Natural killer cell treated with Interleukin-12 subunit alpha and Interleukin-12 subunit beta and Interleukin-15 and Interleukin-18, amount 100 ng/mL, for 72 hours (primary cell): ENCODE results near the gene MPIG6B. TPM values are rescaled to one million over a fixed set of nuclear protein-coding genes. Genes with fewer than 3 reads are reported as not detected.
"Not testable (repeated sequence)": the region's sequence is repeated elsewhere in the genome, so short reads cannot be mapped to it uniquely, and the experiment has no call there.

Experiments
- ATAC-seq, 2 donors: fragments of 150-1000 bp; cut with Tn5 transposase in 1 of 2; sonication (Bioruptor Pico), chemical (Tn5 transposase) in 1 of 2; 2 replicates each; pipeline ENCODE4 v1.10.0; 2021
- DNase-seq: peaks from one replicate; pipeline ENCODE4 v3.0.0; 2022; ENCODE audit warnings: low spot score
- H3K27ac Mint-ChIP-seq, 2 donors: 1 replicate in 1 of 2; 2 replicates in 1 of 2; pipeline ENCODE4 v1.8.0; 2022; ENCODE audit warnings: mixed read lengths in 2 of 2, mild to moderate bottlenecking in 1 of 2, moderate library complexity in 1 of 2
- H3K27me3 Mint-ChIP-seq, 2 donors: 1 replicate in 1 of 2; 2 replicates in 1 of 2; pipeline ENCODE4 v1.8.0; 2022; ENCODE audit warnings: mixed read lengths in 2 of 2
- H3K36me3 Mint-ChIP-seq: one replicate; pipeline ENCODE4 v1.8.0; 2022; ENCODE audit warnings: mixed read lengths
- H3K4me1 Mint-ChIP-seq, 2 donors: 1 replicate in 1 of 2; 2 replicates in 1 of 2; pipeline ENCODE4 v1.8.0; 2022; ENCODE audit warnings: low read depth in 2 of 2, mixed read lengths in 2 of 2, mild to moderate bottlenecking in 1 of 2
- H3K4me3 Mint-ChIP-seq: one replicate; pipeline ENCODE4 v1.8.0; 2022; ENCODE audit warnings: mixed read lengths
- H3K9me3 Mint-ChIP-seq: 2 replicates; pipeline ENCODE4 v1.8.0; 2022; ENCODE audit warnings: mixed read lengths
- total RNA-seq, 2 donors: library from RNA; stranded (reverse); gene quantifications; one replicate each; pipeline ENCODE4 v1.2.3, GENCODE V29; 2022

MPIG6B gene
- total RNA-seq, 2 donors from 2014 or later, result 0.21 TPM; not detected in 1

DNA sequence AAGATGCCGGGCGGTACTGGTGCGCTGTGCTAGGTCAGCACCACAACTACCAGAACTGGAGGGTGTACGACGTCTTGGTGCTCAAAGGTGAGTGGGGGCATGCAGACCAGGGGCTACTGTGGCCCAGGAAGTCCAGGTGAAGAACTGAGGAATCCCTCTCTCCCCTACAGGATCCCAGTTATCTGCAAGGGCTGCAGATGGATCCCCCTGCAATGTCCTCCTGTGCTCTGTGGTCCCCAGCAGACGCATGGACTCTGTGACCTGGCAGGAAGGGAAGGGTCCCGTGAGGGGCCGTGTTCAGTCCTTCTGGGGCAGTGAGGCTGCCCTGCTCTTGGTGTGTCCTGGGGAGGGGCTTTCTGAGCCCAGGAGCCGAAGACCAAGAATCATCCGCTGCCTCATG lies 15.5 kb upstream of the MPIG6B start:
- Mint-ChIP-seq H3K27ac (no peak overlapping the region), H3K4me1 (peaks cover 15 to 23% of the 10 kb centered on the region in 2 donors), H3K9me3 (no peaks in the 10 kb centered on the region), H3K27me3 (peaks cover 0 to 2% of the 10 kb centered on the region in 2 donors), H3K4me3 (no peak overlapping the region), H3K36me3 (peaks cover 2% of the 10 kb centered on the region)
- DNase-seq (no peak), ATAC-seq (no peak)

GRCh38 chr6:31708224-31708623 lies 14.9 kb upstream of the MPIG6B start:
- no peak for DNase-seq
- Mint-ChIP-seq H3K27me3 (peaks cover 0 to 2% of the 10 kb centered on the region in 2 donors), H3K9me3 (no peaks in the 10 kb centered on the region), H3K4me3 (no peak overlapping the region), H3K4me1 (peaks cover 15 to 21% of the 10 kb centered on the region in 2 donors), H3K27ac (no peak overlapping the region), H3K36me3 (no peaks in the 10 kb centered on the region)
- no peak for ATAC-seq

DNA sequence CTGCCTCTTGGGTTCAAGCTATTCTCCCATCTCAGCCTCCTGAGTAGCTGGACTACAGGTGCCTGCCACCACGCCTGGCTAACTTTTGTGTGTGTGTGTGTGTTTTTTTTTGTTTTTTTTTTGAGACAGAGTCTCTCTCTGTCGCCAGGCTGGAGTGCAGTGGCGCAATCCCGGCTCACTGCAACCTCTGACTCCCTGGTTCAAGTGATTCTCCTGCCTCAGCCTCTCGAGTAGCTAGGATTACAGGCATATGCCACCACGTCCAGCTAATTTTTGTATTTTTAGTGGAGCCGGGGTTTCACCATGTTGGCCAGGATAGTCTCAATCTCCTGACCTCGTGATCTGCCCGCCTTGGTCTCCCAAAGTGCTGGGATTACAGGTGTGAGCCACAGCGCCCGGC lies 14.0 kb upstream of the MPIG6B start:
- H3K27ac Mint-ChIP-seq, H3K9me3 Mint-ChIP-seq, ATAC-seq, H3K27me3 Mint-ChIP-seq, H3K36me3 Mint-ChIP-seq, H3K4me3 Mint-ChIP-seq, DNase-seq: not testable (repeated sequence)
- H3K4me1 Mint-ChIP-seq, result peaks cover 12 to 17% of the 10 kb centered on the region in 2 donors

DNA sequence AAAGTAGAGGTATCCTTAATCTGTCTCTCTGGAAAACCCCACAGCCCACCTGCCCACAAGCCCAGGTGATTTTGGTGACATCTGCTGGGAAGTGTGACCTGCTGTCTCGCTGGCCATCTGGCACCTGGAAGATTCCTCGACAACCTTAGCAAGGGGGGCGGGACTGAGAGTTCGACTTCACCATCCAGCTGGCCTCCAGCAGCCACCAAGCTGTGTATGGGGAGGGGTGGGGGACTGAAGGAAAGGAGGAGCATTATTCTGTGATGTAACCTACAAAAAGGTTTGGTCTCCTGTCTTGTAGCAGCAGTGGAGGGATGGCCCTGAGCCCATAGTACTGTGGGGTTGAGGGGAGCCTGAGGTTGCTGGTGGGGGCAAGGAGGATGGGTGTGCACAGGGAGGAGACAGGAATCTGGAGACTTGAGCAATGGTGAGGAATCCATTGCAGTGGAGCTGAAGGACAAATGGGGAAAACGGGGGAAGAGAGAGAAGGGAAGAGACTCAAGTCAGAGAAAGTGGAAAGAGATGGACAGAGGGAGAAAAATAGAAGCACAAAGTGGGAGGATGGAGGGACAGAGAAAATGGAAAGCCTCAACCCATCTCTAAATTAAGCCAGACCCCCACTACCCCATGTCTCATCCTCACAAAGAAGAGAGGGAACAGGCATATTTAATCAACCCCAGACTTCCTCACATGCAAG lies 12.5 kb upstream of the MPIG6B start:
- H3K27me3 Mint-ChIP-seq, result peaks cover 0 to 2% of the 10 kb centered on the region in 2 donors
- DNase-seq (no peak), ATAC-seq (no peak)
- no peaks in the 10 kb centered on the region for H3K9me3 Mint-ChIP-seq
- H3K4me1 Mint-ChIP-seq, result peaks cover 12 to 17% of the 10 kb centered on the region in 2 donors
- H3K27ac Mint-ChIP-seq, result peak overlapping the region; percentile 27 to 80
- peak overlapping the region; percentile 39 for H3K4me3 Mint-ChIP-seq
- H3K36me3 Mint-ChIP-seq, result no peaks in the 10 kb centered on the region

GRCh38 chr6:31711233-31711632 lies 11.9 kb upstream of the MPIG6B start:
- peak overlapping the region; percentile 27 to 80 for H3K27ac Mint-ChIP-seq
- peak; percentile 46 to 51 for ATAC-seq
- DNase-seq, result no peak
- H3K4me3 Mint-ChIP-seq, result peak overlapping the region; percentile 39
- peaks cover 12 to 17% of the 10 kb centered on the region in 2 donors for H3K4me1 Mint-ChIP-seq
- peaks cover 0 to 2% of the 10 kb centered on the region in 2 donors for H3K27me3 Mint-ChIP-seq
- H3K36me3 Mint-ChIP-seq, result no peaks in the 10 kb centered on the region
- H3K9me3 Mint-ChIP-seq, result no peaks in the 10 kb centered on the region

GRCh38 chr6:31712296-31712695 lies 10.9 kb upstream of the MPIG6B start:
- Mint-ChIP-seq H3K27ac (no peak overlapping the region), H3K27me3 (peaks cover 0 to 2% of the 10 kb centered on the region in 2 donors), H3K4me1 (peaks cover 12 to 17% of the 10 kb centered on the region in 2 donors), H3K9me3 (no peaks in the 10 kb centered on the region), H3K4me3 (no peak overlapping the region), H3K36me3 (no peaks in the 10 kb centered on the region)
- DNase-seq (no peak), ATAC-seq (no peak)

GRCh38 chr6:31713465-31713864 lies 9.7 kb upstream of the MPIG6B start:
- ATAC-seq, result no peak
- no peaks in the 10 kb centered on the region for H3K9me3 Mint-ChIP-seq
- DNase-seq, result no peak
- no peak overlapping the region for H3K4me3 Mint-ChIP-seq
- no peaks in the 10 kb centered on the region for H3K36me3 Mint-ChIP-seq
- peaks cover 12 to 17% of the 10 kb centered on the region in 2 donors for H3K4me1 Mint-ChIP-seq
- H3K27me3 Mint-ChIP-seq, result peaks cover 0 to 2% of the 10 kb centered on the region in 2 donors
- H3K27ac Mint-ChIP-seq, result peak overlapping the region in 1 of 2 donors; percentile 9

GRCh38 chr6:31713991-31714684 lies 9.0 kb upstream of the MPIG6B start:
- H3K27me3 Mint-ChIP-seq, result peaks cover 0 to 2% of the 10 kb centered on the region in 2 donors
- DNase-seq, result no peak
- no peak overlapping the region for H3K4me3 Mint-ChIP-seq
- H3K36me3 Mint-ChIP-seq, result no peaks in the 10 kb centered on the region
- no peak overlapping the region for H3K27ac Mint-ChIP-seq
- H3K9me3 Mint-ChIP-seq, result no peaks in the 10 kb centered on the region
- ATAC-seq, result no peak
- H3K4me1 Mint-ChIP-seq, result peaks cover 12 to 17% of the 10 kb centered on the region in 2 donors

DNA sequence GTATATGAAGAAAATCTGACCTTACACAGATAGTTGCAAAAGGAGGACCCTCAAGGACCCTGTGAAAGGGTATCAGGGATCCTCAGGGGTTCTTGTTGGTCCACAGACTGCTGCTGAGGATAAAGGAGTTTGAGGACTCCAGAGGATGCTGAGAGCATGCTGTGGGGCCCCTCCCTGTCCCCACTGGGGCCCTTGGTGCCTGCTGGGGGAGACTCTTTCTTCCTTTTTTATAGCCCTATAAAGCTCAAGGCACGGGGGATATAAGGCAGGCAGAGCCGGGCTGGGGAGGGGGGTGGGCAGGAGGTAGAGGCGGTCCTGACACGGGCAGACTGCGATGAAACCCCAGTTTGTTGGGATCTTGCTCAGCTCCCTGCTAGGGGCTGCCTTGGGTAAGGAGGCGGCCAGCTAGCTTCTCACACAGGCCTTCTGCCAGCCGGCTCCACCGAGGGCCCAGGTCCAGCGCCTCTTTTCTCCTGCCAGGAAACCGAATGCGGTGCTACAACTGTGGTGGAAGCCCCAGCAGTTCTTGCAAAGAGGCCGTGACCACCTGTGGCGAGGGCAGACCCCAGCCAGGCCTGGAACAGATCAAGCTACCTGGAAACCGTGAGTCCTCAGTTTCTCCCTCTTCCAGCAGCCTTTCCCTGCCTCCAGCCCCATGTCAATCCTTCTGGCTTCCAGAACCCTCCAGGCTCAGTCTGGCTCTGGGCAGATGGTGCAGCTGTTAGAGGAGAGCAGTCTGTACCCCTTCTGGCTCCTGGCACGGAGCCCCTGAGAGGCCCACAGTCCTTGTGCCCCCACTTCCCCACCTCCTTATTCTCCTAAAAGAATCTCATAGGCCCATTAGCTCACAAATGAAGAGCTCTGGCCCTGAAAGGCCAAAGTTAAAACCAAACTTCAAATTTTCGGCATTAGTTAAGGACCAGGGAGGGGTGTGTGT lies 7.9 kb upstream of the MPIG6B start, which contains the start of gene LY6G6D:
TSS of gene LY6G6D (plus strand) at position 327 of the 937 bp plus-strand sequence. CDS start at position 335, 8 bp downstream.
- no peak for DNase-seq
- Mint-ChIP-seq H3K4me3 (no peak within 1 kb of the TSS), H3K27ac (no peak within 1 kb of the TSS), H3K36me3 (no peaks in the 10 kb centered on the region), H3K9me3 (no peaks in the 10 kb centered on the region), H3K4me1 (peaks cover 12 to 17% of the 10 kb centered on the region in 2 donors), H3K27me3 (peaks cover 0 to 2% of the 10 kb centered on the region in 2 donors)
- ATAC-seq, result no peak

GRCh38 chr6:31717499-31718222 lies 5.5 kb upstream of the MPIG6B start:
- H3K36me3 Mint-ChIP-seq, result no peaks in the 10 kb centered on the region
- H3K4me3 Mint-ChIP-seq, result no peak overlapping the region
- H3K9me3 Mint-ChIP-seq, result no peaks in the 10 kb centered on the region
- DNase-seq (no peak), ATAC-seq (no peak)
- no peaks in the 10 kb centered on the region for H3K4me1 Mint-ChIP-seq
- H3K27me3 Mint-ChIP-seq, result peaks cover 0 to under 1% of the 10 kb centered on the region in 2 donors
- H3K27ac Mint-ChIP-seq, result no peak overlapping the region

GRCh38 chr6:31718265-31718664 lies 4.9 kb upstream of the MPIG6B start:
- Mint-ChIP-seq H3K27ac (no peak overlapping the region), H3K36me3 (no peaks in the 10 kb centered on the region)

GRCh38 chr6:31719001-31719400 lies 4.2 kb upstream of the MPIG6B start:
- ATAC-seq, result no peak
- no peak for DNase-seq
- Mint-ChIP-seq H3K4me3 (no peak overlapping the region), H3K4me1 (peaks cover 6 to 10% of the 10 kb centered on the region in 2 donors), H3K36me3 (no peaks in the 10 kb centered on the region), H3K27ac (no peak overlapping the region), H3K9me3 (no peaks in the 10 kb centered on the region), H3K27me3 (no peaks in the 10 kb centered on the region)

More at GRCh38 chr6:31718265-31718664, 4.9 kb upstream of the MPIG6B start:
- DNase-seq (no peak), ATAC-seq (no peak)
- no peaks in the 10 kb centered on the region for H3K9me3 Mint-ChIP-seq
- no peak overlapping the region for H3K4me3 Mint-ChIP-seq
- peaks cover 1 to 2% of the 10 kb centered on the region in 2 donors for H3K4me1 Mint-ChIP-seq
- no peaks in the 10 kb centered on the region for H3K27me3 Mint-ChIP-seq
